DND-41 (cell line): ENCODE data around the gene DDT.

Experiments used
- ATAC-seq: fragments of 200-7000 bp; cut with Tn5 transposase; 3 replicates; pipeline ENCODE4 v1.9.1; 2021; ENCODE audit warnings: low read depth; ENCODE audit not compliant: insufficient read depth
- DNase-seq: peaks from one replicate; pipeline ENCODE4 v3.0.0-alpha.2; 2020
- H2AFZ ChIP-seq: 2 replicates; pipeline ENCODE4 v1.6.0; 2012; ENCODE audit warnings: low read depth, low read length
- H3K27ac ChIP-seq: 2 replicates; pipeline ENCODE4 v1.5.1; 2012; ENCODE audit warnings: low read length, inconsistent platforms
- H3K27me3 ChIP-seq: fragments of 200-600 bp; sonication (generic); 2 replicates; pipeline ENCODE4 v1.6.0; 2012; ENCODE audit warnings: low read length, mild to moderate bottlenecking, inconsistent platforms; ENCODE audit not compliant: insufficient read depth, poor library complexity
- H3K36me3 ChIP-seq: 2 replicates; pipeline ENCODE4 v1.5.1; 2012; ENCODE audit warnings: low read length, inconsistent platforms; ENCODE audit not compliant: insufficient read depth
- H3K4me1 ChIP-seq: 2 replicates; pipeline ENCODE4 v1.5.1; 2012; ENCODE audit warnings: mild to moderate bottlenecking, low read length; ENCODE audit not compliant: insufficient read depth
- H3K4me2 ChIP-seq: 2 replicates; pipeline ENCODE4 v1.6.0; 2012; ENCODE audit warnings: mild to moderate bottlenecking, moderate library complexity, low read length, inconsistent platforms; ENCODE audit not compliant: insufficient read depth
- H3K4me3 ChIP-seq, 2 experiments: fragments of 200-600 bp in 1 of 2; shearing (Covaris generic) in 1 of 2; 2 replicates each; pipeline ENCODE4 v1.5.1; 2012 to 2016; ENCODE audit warnings: inconsistent platforms in 2 of 2, low read length in 2 of 2, mild to moderate bottlenecking in 2 of 2, low read depth in 1 of 2, moderate library complexity in 1 of 2
- H3K79me2 ChIP-seq: 2 replicates; pipeline ENCODE4 v1.6.0; 2012; ENCODE audit warnings: low read length, inconsistent platforms; ENCODE audit not compliant: insufficient read depth
- H3K9ac ChIP-seq: 2 replicates; pipeline ENCODE4 v1.6.0; 2012; ENCODE audit warnings: low read depth, mild to moderate bottlenecking, inconsistent platforms, low read length, moderate library complexity
- H3K9me3 ChIP-seq: 2 replicates; pipeline ENCODE4 v1.5.1; 2012; ENCODE audit warnings: low read length, moderate library complexity, mild to moderate bottlenecking, inconsistent platforms; ENCODE audit not compliant: insufficient read depth, severe bottlenecking
- H4K20me1 ChIP-seq: 2 replicates; pipeline ENCODE4 v1.6.0; 2012; ENCODE audit warnings: low read length; ENCODE audit not compliant: insufficient read depth
- CTCF ChIP-seq: IDR thresholded peaks from 2 replicates; pipeline ENCODE4 v1.5.1; 2012; ENCODE audit warnings: borderline replicate concordance, low read length, moderate library complexity, mild to moderate bottlenecking; ENCODE audit not compliant: poor library complexity, severe bottlenecking; ENCODE audit errors: extremely low read depth
- EZH2 ChIP-seq: IDR thresholded peaks from 3 replicates; pipeline ENCODE4 v1.6.1; 2012; ENCODE audit warnings: borderline replicate concordance, low read depth, mild to moderate bottlenecking, moderate library complexity, low read length, inconsistent platforms; ENCODE audit not compliant: severe bottlenecking

Gene DDT

GRCh38 chr22:24006914-24007214 lies 32.6 kb upstream of the DDT start:
- Histone ChIP-seq H3K4me2 (no peak overlapping the region), H3K4me1 (peaks cover 10% of the 10 kb centered on the region), H3K27me3 (no peaks in the 10 kb centered on the region), H2AFZ (no peak overlapping the region), H3K4me3 (no peak overlapping the region), H3K9ac (no peak overlapping the region), H3K9me3 (peaks cover 3% of the 10 kb centered on the region), H3K36me3 (no peaks in the 10 kb centered on the region), H3K79me2 (peaks cover 8% of the 10 kb centered on the region), H3K27ac (no peak overlapping the region), H4K20me1 (no peaks in the 10 kb centered on the region)
- DNase-seq (no peak), ATAC-seq (no peak)
- TF ChIP-seq CTCF (no peak), EZH2 (no peak)

- no peak for ATAC-seq
- TF ChIP-seq CTCF (no peak), EZH2 (no peak)
- H3K4me2 ChIP-seq = no peak overlapping the region
- peaks cover 3% of the 10 kb centered on the region for H3K79me2 ChIP-seq
- H3K27ac ChIP-seq = no peak overlapping the region
- H4K20me1 ChIP-seq = no peaks in the 10 kb centered on the region
- no peaks in the 10 kb centered on the region for H3K36me3 ChIP-seq
- H3K9ac ChIP-seq = no peak overlapping the region
- H2AFZ ChIP-seq = no peak overlapping the region
- H3K4me1 ChIP-seq = peaks cover 7% of the 10 kb centered on the region
- DNase-seq = no peak
- H3K4me3 ChIP-seq = no peak overlapping the region
- no peaks in the 10 kb centered on the region for H3K27me3 ChIP-seq
- peaks cover 3% of the 10 kb centered on the region for H3K9me3 ChIP-seq
Measured at GRCh38 chr22:24006207-24006913, 32.1 kb upstream of the DDT start.

GRCh38 chr22:24005201-24005600 lies 31.0 kb upstream of the DDT start, which contains the start of gene GSTT4:
GSTT4 (minus strand) TSS chr22:24005453; CDS start chr22:24005356, 97 bp downstream.
- Histone ChIP-seq H3K79me2 (no peaks in the 10 kb centered on the region), H2AFZ (no peak within 1 kb of the TSS), H3K4me3 (no peak within 1 kb of the TSS), H3K27ac (no peak within 1 kb of the TSS), H3K36me3 (no peaks in the 10 kb centered on the region), H3K27me3 (no peaks in the 10 kb centered on the region), H3K9me3 (peaks cover 3% of the 10 kb centered on the region), H3K9ac (no peak within 1 kb of the TSS), H3K4me1 (no peaks in the 10 kb centered on the region), H4K20me1 (no peaks in the 10 kb centered on the region), H3K4me2 (no peak within 1 kb of the TSS)
- TF ChIP-seq CTCF (no peak), EZH2 (no peak)
- ATAC-seq (no peak), DNase-seq (no peak)

- DNase-seq (no peak), ATAC-seq (no peak)
- H2AFZ ChIP-seq = no peak overlapping the region
- H3K9me3 ChIP-seq = no peaks in the 10 kb centered on the region
- TF ChIP-seq CTCF (no peak), EZH2 (no peak)
- H4K20me1 ChIP-seq = no peaks in the 10 kb centered on the region
- H3K27me3 ChIP-seq = no peaks in the 10 kb centered on the region
- no peaks in the 10 kb centered on the region for H3K36me3 ChIP-seq
- H3K4me3 ChIP-seq = no peak overlapping the region
- H3K4me1 ChIP-seq = no peaks in the 10 kb centered on the region
- no peak overlapping the region for H3K27ac ChIP-seq
- H3K79me2 ChIP-seq = no peaks in the 10 kb centered on the region
- no peak overlapping the region for H3K4me2 ChIP-seq
- H3K9ac ChIP-seq = no peak overlapping the region
Measured at GRCh38 chr22:24003887-24004286, 29.6 kb upstream of the DDT start.
